ENCODE results near the gene NUDT1.

NUDT1 gene

GRCh38 chr7:2269991-2270460, 28.0 kb downstream of the NUDT1 start:
- no peak for TF ChIP-seq TEAD4 (IDR thresholded peaks at IDR 0.05)
- TF ChIP-seq REST (IDR thresholded peaks at IDR 0.05; ENCODE audit: low read depth): no peak
- no peak for TF ChIP-seq YY1 (IDR thresholded peaks at IDR 0.05; ENCODE audit: low read depth)
- no peak for TF ChIP-seq NFIC (IDR thresholded peaks at IDR 0.05)
- no peak for TF ChIP-seq FOXM1 (IDR thresholded peaks at IDR 0.05; ENCODE audit: borderline replicate concordance, low read depth)
- no peak for TF ChIP-seq MAX (IDR thresholded peaks at IDR 0.05)
- TF ChIP-seq USF1 (IDR thresholded peaks at IDR 0.05): no peak
- TF ChIP-seq ZBTB7A (IDR thresholded peaks at IDR 0.05; ENCODE audit: low read depth): no peak
- TF ChIP-seq CREB1 (IDR thresholded peaks at IDR 0.05; ENCODE audit: low read depth): no peak
- TF ChIP-seq RAD21 (IDR thresholded peaks at IDR 0.05; ENCODE audit: low read depth): no peak

- TF ChIP-seq EGR1 (IDR thresholded peaks at IDR 0.05) (no peak), YY1 (IDR thresholded peaks at IDR 0.05; ENCODE audit: low read depth) (no peak), TAF1 (IDR thresholded peaks at IDR 0.05; ENCODE audit: low read depth) (no peak), USF1 (IDR thresholded peaks at IDR 0.05) (no peak), TEAD4 (IDR thresholded peaks at IDR 0.05) (no peak), TCF12 (IDR thresholded peaks at IDR 0.05; ENCODE audit: low read depth) (no peak), ZBTB7A (IDR thresholded peaks at IDR 0.05; ENCODE audit: low read depth) (no peak), FOXM1 (IDR thresholded peaks at IDR 0.05; ENCODE audit: borderline replicate concordance, low read depth) (no peak), CEBPB (IDR thresholded peaks at IDR 0.05) (no peak), NFIC (IDR thresholded peaks at IDR 0.05) (no peak), RAD21 (IDR thresholded peaks at IDR 0.05; ENCODE audit: low read depth) (no peak), EP300 (IDR thresholded peaks at IDR 0.05; ENCODE audit: borderline replicate concordance) (no peak), REST (IDR thresholded peaks at IDR 0.05; ENCODE audit: low read depth) (no peak), MAX (IDR thresholded peaks at IDR 0.05) (no peak), CREB1 (IDR thresholded peaks at IDR 0.05; ENCODE audit: low read depth) (no peak)
Measured at GRCh38 chr7:2270495-2270894, 28.5 kb downstream of the NUDT1 start.

- TF ChIP-seq CEBPB (IDR thresholded peaks at IDR 0.05): no peak
- TF ChIP-seq ZBTB7A (IDR thresholded peaks at IDR 0.05; ENCODE audit: low read depth): no peak
- TF ChIP-seq TCF12 (IDR thresholded peaks at IDR 0.05; ENCODE audit: low read depth): no peak
- no peak for TF ChIP-seq NFIC (IDR thresholded peaks at IDR 0.05)
- no peak for TF ChIP-seq TEAD4 (IDR thresholded peaks at IDR 0.05)
- TF ChIP-seq EP300 (IDR thresholded peaks at IDR 0.05; ENCODE audit: borderline replicate concordance): no peak
- TF ChIP-seq REST (IDR thresholded peaks at IDR 0.05; ENCODE audit: low read depth): no peak
- no peak for TF ChIP-seq EGR1 (IDR thresholded peaks at IDR 0.05)
- TF ChIP-seq FOXM1 (IDR thresholded peaks at IDR 0.05; ENCODE audit: borderline replicate concordance, low read depth): no peak
- TF ChIP-seq YY1 (IDR thresholded peaks at IDR 0.05; ENCODE audit: low read depth): no peak
- no peak for TF ChIP-seq MAX (IDR thresholded peaks at IDR 0.05)
- TF ChIP-seq TAF1 (IDR thresholded peaks at IDR 0.05; ENCODE audit: low read depth): no peak
- no peak for TF ChIP-seq USF1 (IDR thresholded peaks at IDR 0.05)
- no peak for TF ChIP-seq RAD21 (IDR thresholded peaks at IDR 0.05; ENCODE audit: low read depth)
- TF ChIP-seq CREB1 (IDR thresholded peaks at IDR 0.05; ENCODE audit: low read depth): no peak
Measured at GRCh38 chr7:2271273-2272026, 29.4 kb downstream of the NUDT1 start.

All from Ishikawa (cell line).